Measurements from ENCODE around the gene EPB41L1.

Gene EPB41L1

DNA sequence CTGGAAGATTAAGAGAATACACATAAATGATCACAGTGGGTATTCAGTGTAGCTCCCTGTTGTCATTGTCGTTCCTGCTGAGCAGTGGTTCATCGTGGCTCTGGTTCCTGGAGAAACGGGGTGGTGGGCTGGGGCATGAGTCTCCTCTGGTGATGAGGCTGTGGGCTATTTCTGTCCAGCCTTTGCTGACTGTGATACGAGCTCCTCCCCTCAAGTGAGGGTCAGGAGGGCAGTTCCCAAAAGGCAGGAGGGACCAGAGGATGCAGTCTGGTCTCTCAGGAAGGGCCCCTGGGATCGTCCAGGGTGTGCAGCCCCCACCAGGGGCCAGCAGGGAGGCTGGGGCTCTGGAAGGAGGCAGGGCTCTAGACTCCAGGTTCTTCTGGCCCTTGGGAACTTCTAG lies 120.5 kb downstream of the EPB41L1 start:
- TF ChIP-seq TEAD4 (IDR thresholded peaks at IDR 0.05): no peak
- TF ChIP-seq, protein P1, sequence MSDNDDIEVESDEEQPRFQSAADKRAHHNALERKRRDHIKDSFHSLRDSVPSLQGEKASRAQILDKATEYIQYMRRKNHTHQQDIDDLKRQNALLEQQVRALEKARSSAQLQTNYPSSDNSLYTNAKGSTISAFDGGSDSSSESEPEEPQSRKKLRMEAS (IDR thresholded peaks at IDR 0.05): no peak
- TF ChIP-seq EP300 (IDR thresholded peaks at IDR 0.05; ENCODE audit: borderline replicate concordance): no peak
- no peak for TF ChIP-seq RAD21 (IDR thresholded peaks at IDR 0.05; ENCODE audit: low read depth)

DNA sequence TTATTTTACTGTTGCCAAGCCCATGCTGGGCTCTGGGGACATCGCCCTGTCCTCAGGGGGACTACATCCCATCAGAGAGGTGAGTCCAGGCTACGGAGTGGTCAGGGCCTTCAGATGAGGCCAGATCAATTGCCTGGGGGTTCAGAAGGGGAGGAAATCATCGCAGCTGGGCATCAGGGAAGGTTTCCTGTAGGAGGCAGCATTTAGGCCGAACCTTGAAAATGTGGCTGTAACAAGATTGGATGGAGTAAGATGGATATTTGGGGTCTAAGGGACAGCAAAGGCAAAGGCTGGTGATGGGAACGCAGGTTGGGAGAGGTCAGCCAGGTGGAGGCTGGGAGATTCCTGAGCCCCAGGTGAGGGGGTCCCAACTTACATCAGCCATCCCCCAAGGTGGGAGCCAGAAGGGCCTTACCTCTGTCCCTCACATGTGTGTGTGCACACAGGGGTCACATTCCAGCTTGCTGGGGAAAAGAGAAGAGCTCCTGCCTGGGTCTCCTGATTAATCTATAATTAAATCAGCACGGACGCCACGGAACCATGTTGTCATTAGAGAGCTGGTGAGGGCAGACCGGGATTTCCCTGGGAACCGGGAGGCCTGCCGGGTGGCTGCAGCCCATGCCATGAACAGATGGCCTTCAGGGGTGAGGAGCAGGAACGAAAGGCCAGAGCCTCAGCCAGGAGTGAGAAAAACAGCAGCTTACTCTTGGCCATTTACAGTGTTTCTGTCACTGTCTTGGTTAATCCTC lies 121.1 kb downstream of the EPB41L1 start:
- TF ChIP-seq, protein P2, sequence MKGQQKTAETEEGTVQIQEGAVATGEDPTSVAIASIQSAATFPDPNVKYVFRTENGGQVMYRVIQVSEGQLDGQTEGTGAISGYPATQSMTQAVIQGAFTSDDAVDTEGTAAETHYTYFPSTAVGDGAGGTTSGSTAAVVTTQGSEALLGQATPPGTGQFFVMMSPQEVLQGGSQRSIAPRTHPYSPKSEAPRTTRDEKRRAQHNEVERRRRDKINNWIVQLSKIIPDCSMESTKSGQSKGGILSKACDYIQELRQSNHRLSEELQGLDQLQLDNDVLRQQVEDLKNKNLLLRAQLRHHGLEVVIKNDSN (IDR thresholded peaks at IDR 0.05): no peak

DNA sequence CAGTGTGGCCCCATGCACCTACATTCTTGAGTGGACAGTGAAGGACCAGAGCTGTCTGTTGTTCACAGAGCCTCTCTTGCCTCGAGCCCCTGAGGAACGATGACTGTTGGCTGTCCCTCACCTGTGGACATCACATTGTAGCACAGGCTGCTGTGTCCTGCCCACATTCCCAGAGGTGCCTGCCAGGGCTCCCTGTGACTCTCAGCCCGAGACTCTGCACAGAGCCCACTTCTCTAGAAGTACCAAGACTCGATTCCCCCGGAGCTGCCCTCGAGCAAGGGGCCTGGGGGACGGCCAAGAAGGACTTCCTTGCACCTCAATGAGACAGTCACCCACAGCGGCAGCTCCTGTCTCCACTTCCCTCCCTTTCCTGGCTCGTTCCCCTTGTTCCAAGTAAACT lies 123.0 kb downstream of the EPB41L1 start:
- TF ChIP-seq FOXM1 (IDR thresholded peaks at IDR 0.05; ENCODE audit: borderline replicate concordance, low read depth) (no peak), TAF1 (IDR thresholded peaks at IDR 0.05; ENCODE audit: low read depth) (no peak), NFIC (IDR thresholded peaks at IDR 0.05) (no peak), CREB1 (IDR thresholded peaks at IDR 0.05; ENCODE audit: low read depth) (no peak), TCF12 (IDR thresholded peaks at IDR 0.05; ENCODE audit: low read depth) (no peak), CEBPB (IDR thresholded peaks at IDR 0.05) (no peak), YY1 (IDR thresholded peaks at IDR 0.05; ENCODE audit: low read depth) (no peak), ZBTB7A (IDR thresholded peaks at IDR 0.05; ENCODE audit: low read depth) (no peak), EGR1 (IDR thresholded peaks at IDR 0.05) (no peak), TEAD4 (IDR thresholded peaks at IDR 0.05) (no peak), EP300 (IDR thresholded peaks at IDR 0.05; ENCODE audit: borderline replicate concordance) (no peak), RAD21 (IDR thresholded peaks at IDR 0.05; ENCODE audit: low read depth) (no peak)
- TF ChIP-seq, protein P2 (IDR thresholded peaks at IDR 0.05): no peak
- TF ChIP-seq, protein P1 (IDR thresholded peaks at IDR 0.05): no peak
- TF ChIP-seq, protein P3, sequence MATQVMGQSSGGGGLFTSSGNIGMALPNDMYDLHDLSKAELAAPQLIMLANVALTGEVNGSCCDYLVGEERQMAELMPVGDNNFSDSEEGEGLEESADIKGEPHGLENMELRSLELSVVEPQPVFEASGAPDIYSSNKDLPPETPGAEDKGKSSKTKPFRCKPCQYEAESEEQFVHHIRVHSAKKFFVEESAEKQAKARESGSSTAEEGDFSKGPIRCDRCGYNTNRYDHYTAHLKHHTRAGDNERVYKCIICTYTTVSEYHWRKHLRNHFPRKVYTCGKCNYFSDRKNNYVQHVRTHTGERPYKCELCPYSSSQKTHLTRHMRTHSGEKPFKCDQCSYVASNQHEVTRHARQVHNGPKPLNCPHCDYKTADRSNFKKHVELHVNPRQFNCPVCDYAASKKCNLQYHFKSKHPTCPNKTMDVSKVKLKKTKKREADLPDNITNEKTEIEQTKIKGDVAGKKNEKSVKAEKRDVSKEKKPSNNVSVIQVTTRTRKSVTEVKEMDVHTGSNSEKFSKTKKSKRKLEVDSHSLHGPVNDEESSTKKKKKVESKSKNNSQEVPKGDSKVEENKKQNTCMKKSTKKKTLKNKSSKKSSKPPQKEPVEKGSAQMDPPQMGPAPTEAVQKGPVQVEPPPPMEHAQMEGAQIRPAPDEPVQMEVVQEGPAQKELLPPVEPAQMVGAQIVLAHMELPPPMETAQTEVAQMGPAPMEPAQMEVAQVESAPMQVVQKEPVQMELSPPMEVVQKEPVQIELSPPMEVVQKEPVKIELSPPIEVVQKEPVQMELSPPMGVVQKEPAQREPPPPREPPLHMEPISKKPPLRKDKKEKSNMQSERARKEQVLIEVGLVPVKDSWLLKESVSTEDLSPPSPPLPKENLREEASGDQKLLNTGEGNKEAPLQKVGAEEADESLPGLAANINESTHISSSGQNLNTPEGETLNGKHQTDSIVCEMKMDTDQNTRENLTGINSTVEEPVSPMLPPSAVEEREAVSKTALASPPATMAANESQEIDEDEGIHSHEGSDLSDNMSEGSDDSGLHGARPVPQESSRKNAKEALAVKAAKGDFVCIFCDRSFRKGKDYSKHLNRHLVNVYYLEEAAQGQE (IDR thresholded peaks at IDR 0.05; ENCODE audit: low read depth): no peak

DNA sequence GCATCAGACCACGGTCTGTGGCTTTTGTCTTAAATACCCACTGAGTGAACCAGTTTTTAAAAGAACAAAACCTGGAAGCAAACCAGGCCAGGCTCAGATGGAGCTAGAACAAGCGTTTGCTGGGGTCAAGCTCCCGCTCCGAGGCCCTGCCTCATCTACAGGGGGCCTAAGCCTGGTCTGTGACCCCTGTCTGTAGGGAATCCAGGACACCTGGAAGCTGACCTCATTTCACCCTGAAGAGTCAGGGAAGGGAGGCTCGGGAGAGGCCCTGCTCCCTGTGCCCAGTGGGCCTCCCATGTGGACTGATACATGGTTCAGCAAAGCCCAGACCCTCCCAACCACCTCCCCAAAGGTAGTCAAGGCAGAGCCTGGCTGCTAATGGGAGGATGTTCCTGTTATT lies 124.8 kb downstream of the EPB41L1 start:
- TF ChIP-seq CEBPB (IDR thresholded peaks at IDR 0.05): no peak
- no peak for TF ChIP-seq FOXM1 (IDR thresholded peaks at IDR 0.05; ENCODE audit: borderline replicate concordance, low read depth)

DNA sequence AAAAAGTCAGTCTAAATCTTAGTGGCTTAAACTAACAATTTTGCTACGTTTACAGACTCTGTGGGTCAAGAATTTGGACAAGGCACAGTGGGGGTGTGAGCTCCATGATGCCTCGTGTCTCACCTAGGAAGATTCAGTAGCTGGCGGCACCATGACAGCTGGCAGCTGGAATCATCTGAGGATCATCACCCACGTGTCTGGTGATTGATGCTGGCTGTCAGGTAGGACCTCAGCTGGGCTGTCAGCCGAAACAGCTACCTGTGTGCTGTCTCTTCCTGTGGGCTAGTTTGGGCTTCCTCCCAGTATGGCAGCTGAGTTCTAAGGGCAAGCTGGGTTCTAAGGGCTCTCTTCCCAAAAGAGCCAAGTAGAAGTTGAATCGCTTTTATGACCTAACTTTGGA lies 125.2 kb downstream of the EPB41L1 start:
- TF ChIP-seq YY1 (IDR thresholded peaks at IDR 0.05; ENCODE audit: low read depth) (no peak), EP300 (IDR thresholded peaks at IDR 0.05; ENCODE audit: borderline replicate concordance) (no peak), EGR1 (IDR thresholded peaks at IDR 0.05) (no peak), CEBPB (IDR thresholded peaks at IDR 0.05) (no peak), TCF12 (IDR thresholded peaks at IDR 0.05; ENCODE audit: low read depth) (no peak), ZBTB7A (IDR thresholded peaks at IDR 0.05; ENCODE audit: low read depth) (no peak), FOXM1 (IDR thresholded peaks at IDR 0.05; ENCODE audit: borderline replicate concordance, low read depth) (no peak), TAF1 (IDR thresholded peaks at IDR 0.05; ENCODE audit: low read depth) (no peak), CREB1 (IDR thresholded peaks at IDR 0.05; ENCODE audit: low read depth) (no peak)
- TF ChIP-seq, protein P1 (IDR thresholded peaks at IDR 0.05): no peak
- TF ChIP-seq, protein P3 (IDR thresholded peaks at IDR 0.05; ENCODE audit: low read depth): no peak
- TF ChIP-seq, protein P2 (IDR thresholded peaks at IDR 0.05): no peak

DNA sequence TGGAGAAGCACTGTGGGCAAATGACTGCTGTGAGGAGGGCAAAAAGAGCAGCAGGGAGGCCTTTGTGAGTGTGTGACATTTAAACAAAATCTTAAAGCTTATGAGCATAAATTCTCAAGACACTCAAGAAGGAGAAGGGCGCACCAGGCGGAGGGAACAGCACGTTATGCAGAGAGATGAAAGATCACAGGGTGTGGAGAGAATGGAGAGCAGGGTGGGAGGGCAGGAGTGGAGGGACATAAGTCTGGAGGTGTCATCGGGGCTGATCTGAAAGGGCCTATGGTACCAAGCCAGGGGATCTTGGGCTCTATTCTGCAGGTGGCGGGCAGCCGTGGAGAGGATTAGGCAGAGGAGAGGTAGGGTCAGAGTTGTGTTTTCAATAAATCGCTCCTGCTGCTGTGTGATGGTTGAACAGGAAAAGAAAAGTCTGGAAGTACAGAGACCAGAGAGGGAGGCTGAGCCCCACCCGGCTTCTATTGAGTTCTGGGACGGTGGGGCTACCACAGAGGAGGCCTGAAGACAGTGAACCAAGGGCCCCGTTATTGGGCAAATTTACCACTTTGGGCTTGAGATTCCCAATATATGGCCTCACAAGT lies 127.3 kb downstream of the EPB41L1 start:
- TF ChIP-seq TCF12 (IDR thresholded peaks at IDR 0.05; ENCODE audit: low read depth) (no peak), EGR1 (IDR thresholded peaks at IDR 0.05) (no peak), RAD21 (IDR thresholded peaks at IDR 0.05; ENCODE audit: low read depth) (no peak), YY1 (IDR thresholded peaks at IDR 0.05; ENCODE audit: low read depth) (no peak), NFIC (IDR thresholded peaks at IDR 0.05) (no peak), ZBTB7A (IDR thresholded peaks at IDR 0.05; ENCODE audit: low read depth) (no peak), FOXM1 (IDR thresholded peaks at IDR 0.05; ENCODE audit: borderline replicate concordance, low read depth) (no peak), CREB1 (IDR thresholded peaks at IDR 0.05; ENCODE audit: low read depth) (no peak)
- TF ChIP-seq, protein P2 (IDR thresholded peaks at IDR 0.05): no peak
- TF ChIP-seq, protein P3 (IDR thresholded peaks at IDR 0.05; ENCODE audit: low read depth): no peak

Data from Ishikawa (cell line).